WI38 (cell line): ENCODE measurements around the gene PDGFD.

Experiments
- H3K4me3 ChIP-seq: 2 replicates; pipeline ENCODE4 v1.5.1; 2011; ENCODE audit warnings: low read depth, mild to moderate bottlenecking, control low read depth, low read length
- CTCF ChIP-seq: IDR thresholded peaks from 2 replicates; pipeline ENCODE4 v1.5.1; 2012; ENCODE audit warnings: low read depth, mild to moderate bottlenecking, control low read depth, low read length

PDGFD gene

GRCh38 chr11:103947546-103947919 is 216.4 kb downstream of the PDGFD start:
- TF ChIP-seq CTCF, result no peak
- H3K4me3 ChIP-seq, result no peak overlapping the region

- no peak overlapping the region for H3K4me3 ChIP-seq
- TF ChIP-seq CTCF, result no peak
Measured at GRCh38 chr11:103946793-103947545, 217.0 kb downstream of the PDGFD start.

GRCh38 chr11:103944251-103944940 is 219.6 kb downstream of the PDGFD start:
- no peak overlapping the region for H3K4me3 ChIP-seq
- no peak for TF ChIP-seq CTCF

GRCh38 chr11:103942646-103943045 is 221.3 kb downstream of the PDGFD start:
- no peak for TF ChIP-seq CTCF
- H3K4me3 ChIP-seq, result no peak overlapping the region

GRCh38 chr11:103940551-103940950 is 223.4 kb downstream of the PDGFD start:
- H3K4me3 ChIP-seq, result no peak overlapping the region
- no peak for TF ChIP-seq CTCF

GRCh38 chr11:103939694-103940093 is 224.3 kb downstream of the PDGFD start:
- H3K4me3 ChIP-seq, result no peak overlapping the region
- TF ChIP-seq CTCF, result no peak

- no peak overlapping the region for H3K4me3 ChIP-seq
- no peak for TF ChIP-seq CTCF
Measured at GRCh38 chr11:103936059-103936458, 227.9 kb downstream of the PDGFD start.
